NCI-H128 (cell line): Measurements from ENCODE around the gene KRTAP4-1.
"Not testable (repeated sequence)": the region's sequence is repeated elsewhere in the genome, so short reads cannot be mapped to it uniquely, and the experiment has no call there.

Experiments used
- DNase-seq: peaks from one replicate; lab custom pipeline; 2025; ENCODE audit not compliant: unreplicated experiment; lab: John Stamatoyannopoulos, UW

KRTAP4-1 gene

DNA sequence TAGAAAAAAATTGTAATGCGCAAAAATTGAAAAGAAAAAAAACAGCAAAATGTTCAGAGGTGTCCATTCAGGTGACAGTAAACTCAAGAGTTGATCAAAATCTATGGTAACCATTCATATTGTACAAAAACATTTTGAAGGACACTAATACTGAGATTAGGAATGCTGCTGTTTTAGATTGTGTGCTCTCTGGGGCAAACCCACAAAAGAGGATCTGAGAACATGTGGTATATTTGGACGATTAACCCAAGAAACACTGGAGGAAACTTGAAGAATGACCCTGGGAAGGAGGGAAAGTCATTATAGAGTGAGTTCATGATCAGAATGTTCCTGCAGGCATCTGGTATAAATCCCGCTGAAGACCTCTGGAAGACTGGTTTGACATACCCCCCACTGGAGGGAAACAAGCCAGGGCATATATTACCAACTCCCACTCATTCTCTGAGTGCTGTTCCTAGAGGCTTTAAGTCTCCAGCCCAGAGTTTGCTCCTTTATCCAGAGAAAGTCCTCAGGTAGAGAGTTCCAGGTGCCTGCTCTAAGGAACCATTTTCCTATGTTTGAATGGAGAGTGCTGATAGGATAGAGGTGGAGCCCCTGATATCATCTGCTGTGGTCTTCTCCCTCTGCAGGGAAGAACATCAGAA lies 7.8 kb downstream of the KRTAP4-1 start:
- no peak for DNase-seq

GRCh38 chr17:41171886-41172285 lies 12.8 kb downstream of the KRTAP4-1 start:
- DNase-seq, result no peak

- DNase-seq, result no peak
Observed at GRCh38 chr17:41168121-41168520, 16.6 kb downstream of the KRTAP4-1 start, which contains the start of gene KRTAP4-3. KRTAP4-3 (minus strand) TSS chr17:41168221; CDS start chr17:41168172, 49 bp downstream.

GRCh38 chr17:41167561-41167960 lies 17.1 kb downstream of the KRTAP4-1 start:
- no peak for DNase-seq

DNA sequence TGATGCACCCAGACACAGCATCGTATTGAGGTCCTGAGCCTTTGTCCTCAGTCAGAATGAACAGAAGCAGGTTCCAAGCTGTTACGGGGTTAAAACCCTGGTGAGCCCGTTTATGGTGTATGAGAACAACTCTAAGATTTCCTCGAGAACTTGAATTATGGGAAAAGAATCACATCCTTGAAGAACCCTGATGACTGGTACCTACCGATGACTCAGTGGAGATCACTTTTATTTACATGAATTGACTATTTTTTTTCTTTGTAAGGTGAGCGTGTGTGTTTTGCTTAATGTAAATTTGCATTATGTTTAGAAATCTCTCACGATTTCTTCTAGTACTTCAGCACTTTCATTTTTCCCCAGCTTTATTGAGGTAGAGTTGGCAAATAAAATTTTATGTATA lies 20.9 kb downstream of the KRTAP4-1 start:
- no peak for DNase-seq

GRCh38 chr17:41160648-41161047 lies 24.1 kb downstream of the KRTAP4-1 start, which contains the start of gene KRTAP4-4:
KRTAP4-4 (minus strand) TSS chr17:41160748; CDS start chr17:41160691, 57 bp downstream.
- no peak for DNase-seq

DNA sequence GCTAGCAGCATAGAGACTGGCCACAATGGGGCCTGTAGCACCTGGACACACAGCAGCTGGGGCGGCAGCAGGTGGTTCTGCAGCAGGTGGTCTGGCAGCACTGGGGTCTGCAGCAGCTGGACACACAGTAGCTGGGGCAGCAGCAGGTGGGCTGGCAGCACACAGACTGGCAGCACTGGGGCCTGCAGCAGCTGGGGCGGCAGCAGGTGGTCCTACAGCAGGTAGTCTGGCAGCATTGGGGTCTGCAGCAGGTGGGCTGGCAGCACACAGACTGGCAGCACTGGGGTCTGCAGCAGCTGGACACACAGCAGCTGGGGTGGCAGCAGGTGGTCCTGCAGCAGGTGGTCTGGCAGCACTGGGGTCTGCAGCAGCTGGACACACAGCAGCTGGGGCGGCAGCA lies 24.5 kb downstream of the KRTAP4-1 start:
- not testable (repeated sequence) for DNase-seq

- no peak for DNase-seq
Observed at GRCh38 chr17:41153856-41154255, 30.9 kb downstream of the KRTAP4-1 start.

DNA sequence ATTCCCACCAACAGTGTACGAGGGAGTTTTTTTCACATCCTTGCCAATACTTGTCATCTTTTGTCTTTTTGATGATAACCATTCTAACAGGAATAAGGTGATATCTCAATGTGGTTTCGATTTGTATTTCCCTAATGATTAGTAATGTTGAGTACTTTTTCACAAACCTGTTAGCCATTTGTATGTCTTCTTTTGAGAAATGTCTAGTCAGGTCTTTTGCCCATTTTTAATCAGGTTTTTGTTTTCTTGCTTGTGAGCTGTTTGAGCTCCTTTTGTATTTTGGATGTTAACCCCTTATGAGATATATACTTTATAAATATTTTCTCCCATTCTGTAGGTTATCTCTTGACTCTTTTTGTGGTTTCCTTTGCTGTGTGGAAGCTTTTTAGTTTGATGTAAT lies 33.2 kb downstream of the KRTAP4-1 start:
- DNase-seq, result no peak

- DNase-seq, result no peak
Observed at GRCh38 chr17:41150026-41150425, 34.7 kb downstream of the KRTAP4-1 start.

DNA sequence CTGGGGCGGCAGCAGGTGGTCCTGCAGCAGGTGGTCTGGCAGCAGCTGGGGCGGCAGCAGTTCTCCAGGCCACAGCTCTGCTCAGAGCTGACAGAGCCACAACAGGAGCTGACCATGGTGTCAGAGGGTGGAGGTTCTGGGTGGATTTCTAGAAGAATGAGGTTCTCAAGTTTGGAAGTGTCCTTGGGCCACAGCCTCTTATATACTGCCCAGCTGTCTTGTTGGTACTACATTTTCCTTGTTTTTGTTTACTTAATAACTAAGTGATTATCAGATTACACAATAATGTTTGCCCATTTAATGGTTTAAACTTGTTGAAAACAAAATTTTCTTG lies 35.1 kb downstream of the KRTAP4-1 start, which contains the start of gene KRTAP4-5:
TSS of gene KRTAP4-5 (minus strand) at position 174 of the 334 bp plus-strand sequence. CDS start at position 116, 58 bp downstream.
- DNase-seq, result no peak

GRCh38 chr17:41148971-41149651 lies 35.6 kb downstream of the KRTAP4-1 start:
- DNase-seq, result not testable (repeated sequence)

DNA sequence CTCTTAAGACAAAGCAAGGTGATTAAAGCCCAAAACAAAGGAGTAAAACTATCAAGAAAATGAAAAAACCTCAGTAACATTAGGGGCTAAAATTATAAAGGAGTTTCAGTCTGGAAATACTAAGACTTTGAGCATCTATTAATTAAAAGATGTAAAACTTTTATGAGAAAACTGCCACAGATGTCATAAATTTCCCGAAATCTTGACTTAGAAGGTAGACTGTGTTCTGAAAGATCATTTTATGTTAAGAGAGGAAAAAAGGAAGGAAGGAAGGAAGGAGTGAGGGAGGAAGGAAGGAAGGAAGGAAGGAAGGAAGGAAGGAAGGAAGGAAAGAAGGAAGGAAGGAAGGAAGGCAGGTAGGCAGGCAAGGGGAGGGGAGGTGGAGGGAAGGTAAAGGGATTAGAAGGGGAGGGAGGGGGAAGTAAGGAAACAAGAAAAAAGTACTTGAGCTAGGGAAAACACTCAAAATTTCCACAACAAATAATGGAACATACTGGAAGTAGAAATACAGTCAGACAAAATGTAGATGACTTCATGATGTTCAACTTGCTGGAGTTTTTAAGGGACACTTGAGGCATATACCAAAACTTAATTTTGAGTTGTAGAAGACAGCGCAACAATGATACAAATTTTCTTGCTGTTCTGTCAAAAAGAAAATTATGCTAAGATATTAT lies 37.0 kb downstream of the KRTAP4-1 start:
- DNase-seq, result no peak

DNA sequence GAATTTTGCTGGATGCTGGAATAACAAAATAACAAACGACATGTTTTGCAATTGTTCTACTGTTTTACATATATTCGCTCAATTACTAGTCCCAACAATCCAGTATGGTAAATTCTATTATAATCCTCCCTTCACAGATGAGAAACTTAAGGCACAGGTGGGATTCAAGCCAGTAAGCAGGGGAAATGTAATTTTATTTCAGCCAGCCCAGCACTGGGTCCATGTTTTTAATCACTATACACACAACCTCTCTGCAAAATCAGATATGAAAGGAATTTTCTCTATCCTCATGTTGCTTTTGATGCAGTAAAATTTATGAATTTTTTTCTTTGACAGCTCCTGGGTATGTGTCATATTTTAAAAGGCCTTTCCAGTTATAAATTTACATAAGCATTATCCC lies 39.5 kb downstream of the KRTAP4-1 start:
- no peak for DNase-seq

DNA sequence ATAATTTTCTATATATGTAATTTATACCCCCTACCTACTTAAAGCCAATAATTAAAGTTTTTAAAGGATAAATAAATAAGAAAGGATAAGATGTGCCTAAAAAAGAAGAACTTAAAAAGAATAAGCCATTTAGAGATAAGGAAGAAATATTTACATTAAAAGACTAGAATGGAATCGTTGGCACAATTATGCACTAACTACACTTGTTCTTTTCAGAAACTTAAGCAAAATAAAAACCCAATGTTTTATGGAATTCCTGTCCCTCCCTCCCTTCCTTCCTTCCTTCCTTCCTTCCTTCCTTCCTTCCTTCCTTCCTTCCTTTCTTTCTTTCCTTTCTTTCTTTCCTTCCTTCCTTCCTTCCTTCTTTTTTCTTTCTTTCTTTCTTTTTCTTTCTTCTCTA lies 39.9 kb downstream of the KRTAP4-1 start:
- no peak for DNase-seq

DNA sequence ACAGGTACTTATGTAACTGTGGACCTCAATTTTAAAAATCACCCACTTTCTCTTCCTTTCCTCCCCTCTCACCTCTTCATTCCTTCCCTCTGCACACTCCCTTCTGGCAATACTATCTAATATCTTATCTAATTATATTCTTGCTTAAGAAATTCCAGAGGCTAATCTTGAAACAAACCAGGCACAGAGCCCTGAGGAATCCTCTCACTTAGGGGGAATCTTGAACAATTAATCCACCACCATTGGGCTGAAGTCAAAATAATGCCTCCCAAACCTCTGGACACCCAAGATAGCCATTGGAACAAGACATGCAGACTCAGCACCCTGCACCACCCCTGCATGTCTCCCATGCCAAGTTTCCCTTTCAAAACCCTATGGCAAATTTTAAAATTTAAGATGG lies 43.4 kb downstream of the KRTAP4-1 start:
- no peak for DNase-seq

- DNase-seq, result no peak
Observed at GRCh38 chr17:41140360-41141131, 44.2 kb downstream of the KRTAP4-1 start, which contains the start of gene KRTAP4-6. KRTAP4-6 (minus strand) TSS chr17:41140544; CDS start chr17:41140487, 57 bp downstream.

- not testable (repeated sequence) for DNase-seq
Observed at GRCh38 chr17:41139865-41140264, 44.8 kb downstream of the KRTAP4-1 start.
